DOHH2 (cell line): ENCODE measurements around the gene PRDX4.

Source experiments
- H3F3A ChIP-seq: fragments of 200-600 bp; sonication (generic), shearing (Covaris generic); 2 replicates; pipeline ENCODE4 v1.6.0; 2016; ENCODE audit warnings: antibody characterized with exemption, mild to moderate bottlenecking; ENCODE audit not compliant: control insufficient read depth, insufficient read depth
- H3K27ac ChIP-seq: fragments of 200-600 bp; sonication (generic); 2 replicates; pipeline ENCODE4 v1.5.1; 2014; ENCODE audit warnings: low read depth, mild to moderate bottlenecking, low read length, moderate library complexity
- H3K27me3 ChIP-seq: fragments of 200-600 bp; sonication (generic); 2 replicates; pipeline ENCODE4 v1.6.1; 2014; ENCODE audit warnings: mild to moderate bottlenecking, low read length, mixed read lengths; ENCODE audit not compliant: control insufficient read depth
- H3K36me3 ChIP-seq: fragments of 200-600 bp; sonication (generic); 2 replicates; pipeline ENCODE4 v1.6.1; 2014; ENCODE audit warnings: mild to moderate bottlenecking, low read length, moderate library complexity, mixed read lengths; ENCODE audit not compliant: control insufficient read depth
- H3K4me1 ChIP-seq: fragments of 200-600 bp; sonication (generic); 2 replicates; pipeline ENCODE4 v1.6.1; 2014; ENCODE audit warnings: mild to moderate bottlenecking, low read length, mixed read lengths; ENCODE audit not compliant: control insufficient read depth
- H3K4me2 ChIP-seq: fragments of 200-600 bp; sonication (generic); 2 replicates; pipeline ENCODE4 v1.6.0; 2014; ENCODE audit warnings: mild to moderate bottlenecking, low read length, moderate library complexity
- H3K4me3 ChIP-seq: fragments of 200-600 bp; sonication (generic); 2 replicates; pipeline ENCODE4 v1.5.1; 2014; ENCODE audit warnings: mild to moderate bottlenecking, low read length, mixed read lengths
- H3K79me2 ChIP-seq: fragments of 200-600 bp; sonication (generic); 2 replicates; pipeline ENCODE4 v1.6.1; 2014; ENCODE audit warnings: mild to moderate bottlenecking, low read length, mixed read lengths; ENCODE audit not compliant: control insufficient read depth
- H3K9me2 ChIP-seq: fragments of 200-600 bp; sonication (generic); replicated peaks from 2 replicates; pipeline ENCODE4 v1.6.1; 2014; ENCODE audit warnings: mild to moderate bottlenecking, low read length, mixed read lengths; ENCODE audit not compliant: control insufficient read depth
- H3K9me3 ChIP-seq: fragments of 200-600 bp; sonication (generic); 2 replicates; pipeline ENCODE4 v1.6.1; 2014; ENCODE audit warnings: antibody characterized with exemption, low read length, mixed read lengths; ENCODE audit not compliant: control insufficient read depth, insufficient read depth
- H4K20me1 ChIP-seq: fragments of 200-600 bp; sonication (generic); 2 replicates; pipeline ENCODE4 v1.6.0; 2014; ENCODE audit warnings: low read depth, mild to moderate bottlenecking, antibody characterized with exemption, low read length, moderate library complexity; ENCODE audit not compliant: control insufficient read depth, insufficient read depth
- EZH2phosphoT487 ChIP-seq: fragments of 200-600 bp; sonication (generic); IDR thresholded peaks from 2 replicates; pipeline ENCODE4 v1.6.1; 2017; ENCODE audit warnings: borderline replicate concordance, mild to moderate bottlenecking, antibody characterized with exemption, low read length, moderate library complexity, mixed read lengths
- TF ChIP-seq, protein P1 (sequence below): fragments of 200-600 bp; sonication (generic); IDR thresholded peaks from one replicate; pipeline ENCODE4 v1.5.1; 2014; ENCODE audit warnings: antibody characterized with exemption, mild to moderate bottlenecking, low read depth, low read length; ENCODE audit not compliant: poor library complexity, severe bottlenecking

The PRDX4 gene

DNA sequence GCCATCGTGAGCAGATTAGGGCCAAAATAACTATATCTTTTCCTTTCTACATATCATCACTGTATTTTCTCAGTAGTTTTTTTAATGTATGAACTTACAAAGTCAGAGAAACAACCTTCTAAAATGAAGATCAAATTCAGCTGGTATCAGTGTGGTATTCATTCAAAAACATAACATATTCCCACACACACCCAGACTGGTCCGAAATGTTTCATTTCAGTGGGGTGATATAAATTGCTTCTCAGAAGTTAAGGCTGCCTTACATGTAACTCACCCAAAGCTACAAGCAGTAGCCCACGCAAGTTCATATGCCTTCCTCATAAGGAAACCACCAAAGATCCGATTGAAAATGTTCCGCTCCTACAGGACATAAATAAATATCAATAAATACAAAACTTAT is 37.9 kb downstream of the PRDX4 start:
- H4K20me1 ChIP-seq: no peaks in the 10 kb centered on the region
- TF ChIP-seq EZH2phosphoT487: no peak
- TF ChIP-seq, protein P1, sequence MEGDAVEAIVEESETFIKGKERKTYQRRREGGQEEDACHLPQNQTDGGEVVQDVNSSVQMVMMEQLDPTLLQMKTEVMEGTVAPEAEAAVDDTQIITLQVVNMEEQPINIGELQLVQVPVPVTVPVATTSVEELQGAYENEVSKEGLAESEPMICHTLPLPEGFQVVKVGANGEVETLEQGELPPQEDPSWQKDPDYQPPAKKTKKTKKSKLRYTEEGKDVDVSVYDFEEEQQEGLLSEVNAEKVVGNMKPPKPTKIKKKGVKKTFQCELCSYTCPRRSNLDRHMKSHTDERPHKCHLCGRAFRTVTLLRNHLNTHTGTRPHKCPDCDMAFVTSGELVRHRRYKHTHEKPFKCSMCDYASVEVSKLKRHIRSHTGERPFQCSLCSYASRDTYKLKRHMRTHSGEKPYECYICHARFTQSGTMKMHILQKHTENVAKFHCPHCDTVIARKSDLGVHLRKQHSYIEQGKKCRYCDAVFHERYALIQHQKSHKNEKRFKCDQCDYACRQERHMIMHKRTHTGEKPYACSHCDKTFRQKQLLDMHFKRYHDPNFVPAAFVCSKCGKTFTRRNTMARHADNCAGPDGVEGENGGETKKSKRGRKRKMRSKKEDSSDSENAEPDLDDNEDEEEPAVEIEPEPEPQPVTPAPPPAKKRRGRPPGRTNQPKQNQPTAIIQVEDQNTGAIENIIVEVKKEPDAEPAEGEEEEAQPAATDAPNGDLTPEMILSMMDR: no peak
- no peaks in the 10 kb centered on the region for H3K27me3 ChIP-seq
- peaks cover 17% of the 10 kb centered on the region for H3K36me3 ChIP-seq
- no peaks in the 10 kb centered on the region for H3K9me3 ChIP-seq
- H3K27ac ChIP-seq: no peak overlapping the region
- no peak overlapping the region for H3K4me3 ChIP-seq
- H3K4me2 ChIP-seq: no peak overlapping the region
- no peaks in the 10 kb centered on the region for H3K79me2 ChIP-seq
- no peaks in the 10 kb centered on the region for H3K9me2 ChIP-seq
- no peaks in the 10 kb centered on the region for H3K4me1 ChIP-seq
- H3F3A ChIP-seq: no peaks in the 10 kb centered on the region

DNA sequence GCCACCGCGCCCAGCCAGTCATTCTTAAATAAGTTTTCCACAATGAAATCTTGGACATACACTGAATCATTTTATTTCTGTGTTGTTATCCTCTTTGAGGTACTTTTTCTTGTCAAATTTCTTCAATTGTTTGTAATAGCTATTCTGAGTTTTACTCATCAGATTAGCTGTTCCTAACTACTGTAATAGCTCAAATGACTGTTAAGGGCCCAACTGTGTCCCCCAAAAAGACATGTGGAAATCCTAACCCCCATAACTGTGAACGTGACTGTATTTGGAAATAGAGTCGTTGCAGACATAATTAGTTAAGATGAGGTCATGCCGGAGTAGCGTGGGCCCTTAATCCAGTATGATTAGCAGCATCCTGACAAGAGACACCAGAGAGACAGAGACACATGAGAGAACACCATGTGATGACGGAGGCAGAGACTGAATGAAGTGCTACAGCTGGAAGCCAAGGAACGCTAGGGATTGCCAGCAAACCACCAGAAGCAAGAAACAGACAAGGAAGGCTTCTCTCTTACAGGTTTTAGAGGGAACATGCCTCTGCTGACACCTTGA is 52.9 kb downstream of the PRDX4 start:
- Histone ChIP-seq H3K4me1 (no peaks in the 10 kb centered on the region), H3K4me3 (no peak overlapping the region), H3K36me3 (peaks cover 12% of the 10 kb centered on the region), H3K27me3 (no peaks in the 10 kb centered on the region), H3K9me3 (no peaks in the 10 kb centered on the region), H3F3A (no peaks in the 10 kb centered on the region), H3K9me2 (no peaks in the 10 kb centered on the region), H3K79me2 (no peaks in the 10 kb centered on the region), H3K27ac (no peak overlapping the region), H3K4me2 (no peak overlapping the region), H4K20me1 (no peaks in the 10 kb centered on the region)
- TF ChIP-seq, protein P1: no peak
- no peak for TF ChIP-seq EZH2phosphoT487

DNA sequence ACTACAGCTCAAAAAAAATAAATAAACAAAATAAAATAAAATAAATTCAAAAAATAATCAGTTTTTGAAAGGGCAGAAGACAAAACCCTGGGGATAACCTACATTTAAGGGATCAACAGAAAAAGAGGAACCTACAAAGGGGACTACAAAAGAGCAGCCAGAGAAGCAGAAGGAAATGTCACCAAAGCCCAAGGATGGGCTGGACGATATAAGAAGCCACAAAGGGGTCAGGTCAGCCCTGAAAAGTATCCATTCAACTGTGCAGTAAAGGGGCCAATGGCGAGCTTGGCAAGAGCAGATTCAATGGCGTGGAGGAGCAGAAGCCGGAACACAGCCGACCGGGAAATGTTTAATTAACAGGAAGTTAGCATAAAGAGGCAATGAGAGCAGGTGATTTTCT is 58.9 kb downstream of the PRDX4 start:
- H4K20me1 ChIP-seq: no peaks in the 10 kb centered on the region
- no peak overlapping the region for H3K27ac ChIP-seq
- H3K79me2 ChIP-seq: no peaks in the 10 kb centered on the region
- H3K9me2 ChIP-seq: no peaks in the 10 kb centered on the region
- no peaks in the 10 kb centered on the region for H3K27me3 ChIP-seq
- H3K4me2 ChIP-seq: no peak overlapping the region
- H3K4me1 ChIP-seq: no peaks in the 10 kb centered on the region
- H3K9me3 ChIP-seq: no peaks in the 10 kb centered on the region
- peaks cover 8% of the 10 kb centered on the region for H3K36me3 ChIP-seq
- TF ChIP-seq, protein P1: no peak
- TF ChIP-seq EZH2phosphoT487: no peak
- no peak overlapping the region for H3K4me3 ChIP-seq
- no peaks in the 10 kb centered on the region for H3F3A ChIP-seq
